Stimulated activated CD4-positive, alpha-beta T cell treated with anti-CD3 and anti-CD28 coated beads, Interleukin-1b, Interleukin-23, amount 100 ng/mL, for 4 hours (primary cell): Measurements from ENCODE around the gene RHNO1.
"Not testable (repeated sequence)": the region's sequence is repeated elsewhere in the genome, so short reads cannot be mapped to it uniquely, and the experiment has no call there.

ENCODE experiments used
- DNase-seq, 2 donors: peaks; one replicate each; pipeline ENCODE4 v3.0.0-alpha.2; 2020; ENCODE audit warnings: low read depth in 2 of 2

The RHNO1 gene

GRCh38 chr12:2858944-2859421 is 18.0 kb upstream of the RHNO1 start:
- no peak for DNase-seq

- DNase-seq = no peak
Measured at GRCh38 chr12:2860170-2860569, 16.9 kb upstream of the RHNO1 start.

- no peak for DNase-seq
Measured at GRCh38 chr12:2862876-2863275, 14.1 kb upstream of the RHNO1 start.

GRCh38 chr12:2863402-2863801 is 13.6 kb upstream of the RHNO1 start:
- not testable (repeated sequence) for DNase-seq

GRCh38 chr12:2864198-2864597 is 12.8 kb upstream of the RHNO1 start:
- DNase-seq = no peak

GRCh38 chr12:2868986-2869632 is 7.9 kb upstream of the RHNO1 start:
- not testable (repeated sequence) for DNase-seq

GRCh38 chr12:2876431-2877046 is 484 bp upstream of the RHNO1 start:
- DNase-seq = no peak

GRCh38 chr12:2877953-2878732 is 1.1 kb downstream of the RHNO1 start:
- no peak for DNase-seq

GRCh38 chr12:2879853-2880252 is 2.8 kb downstream of the RHNO1 start:
- DNase-seq = no peak

GRCh38 chr12:2884810-2885209 is 7.8 kb downstream of the RHNO1 start:
- no peak for DNase-seq

- no peak for DNase-seq
Measured at GRCh38 chr12:2886768-2887450, 9.9 kb downstream of the RHNO1 start.

- no peak for DNase-seq
Measured at GRCh38 chr12:2890001-2890387, 13.0 kb downstream of the RHNO1 start.

- peak; percentile 96 to 97 for DNase-seq
Measured at GRCh38 chr12:2890388-2891239, 13.6 kb downstream of the RHNO1 start, which contains the start of gene TULP3. Gene TULP3, plus strand, starts transcription at chr12:2890891. Its CDS starts 57 bp downstream, at chr12:2890948.

GRCh38 chr12:2891240-2892053 is 14.4 kb downstream of the RHNO1 start:
- DNase-seq = no peak

- DNase-seq = no peak
Measured at GRCh38 chr12:2892246-2892645, 15.2 kb downstream of the RHNO1 start.

- DNase-seq = no peak
Measured at GRCh38 chr12:2893007-2893406, 16.0 kb downstream of the RHNO1 start.

- DNase-seq = no peak
Measured at GRCh38 chr12:2895051-2895451, 18.0 kb downstream of the RHNO1 start.

- no peak for DNase-seq
Measured at GRCh38 chr12:2895511-2895910, 18.5 kb downstream of the RHNO1 start.

- DNase-seq = no peak
Measured at GRCh38 chr12:2897418-2897817, 20.4 kb downstream of the RHNO1 start.

GRCh38 chr12:2900642-2901041 is 23.6 kb downstream of the RHNO1 start:
- DNase-seq = no peak
